ENCODE data around the gene LRIG2. TPM values are rescaled to one million over a fixed set of nuclear protein-coding genes. Genes with fewer than 3 reads are reported as not detected.

Gene LRIG2
- total and polyA plus RNA-seq, 2 of the 13 experiments (the other 11 are each of a cell fraction or from before 2014, with no cell fraction given), result 8.1 to 12.2 TPM

DNA sequence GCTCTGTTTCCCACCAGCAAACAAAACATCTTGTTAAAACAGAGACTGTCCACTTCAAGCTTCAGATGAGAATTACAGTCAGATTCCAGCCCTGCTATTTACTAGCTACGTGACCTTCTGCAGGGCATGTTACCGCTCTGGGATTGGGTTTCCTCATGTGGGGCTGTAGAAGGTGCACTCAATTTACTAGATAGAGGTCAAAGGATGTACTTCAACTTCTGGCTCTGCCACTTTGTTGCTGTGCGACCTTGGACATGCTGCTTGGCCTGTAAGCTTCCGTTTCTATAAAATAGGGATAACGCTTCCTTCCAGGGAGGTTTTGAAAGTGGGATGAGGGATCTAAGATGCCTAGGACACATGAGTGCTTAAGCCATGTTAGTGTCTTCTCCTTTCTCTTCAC is 46.0 kb upstream of the LRIG2 start (continued):
- no peak for TF ChIP-seq PRMT3 (CRISPR knock-in tag; IDR thresholded peaks at IDR 0.05; ENCODE audit: borderline replicate concordance, low read depth)
- no peak for TF ChIP-seq KLF13 (CRISPR knock-in tag; IDR thresholded peaks at IDR 0.05)
- peak; percentile 83; the same call in 1 of the 2 replicates for TF ChIP-seq TARDBP (CRISPR knock-in tag; IDR thresholded peaks at IDR 0.05)
- TF ChIP-seq ZNF3 (CRISPR knock-in tag; IDR thresholded peaks at IDR 0.05), result no peak
- TF ChIP-seq, protein P1, sequence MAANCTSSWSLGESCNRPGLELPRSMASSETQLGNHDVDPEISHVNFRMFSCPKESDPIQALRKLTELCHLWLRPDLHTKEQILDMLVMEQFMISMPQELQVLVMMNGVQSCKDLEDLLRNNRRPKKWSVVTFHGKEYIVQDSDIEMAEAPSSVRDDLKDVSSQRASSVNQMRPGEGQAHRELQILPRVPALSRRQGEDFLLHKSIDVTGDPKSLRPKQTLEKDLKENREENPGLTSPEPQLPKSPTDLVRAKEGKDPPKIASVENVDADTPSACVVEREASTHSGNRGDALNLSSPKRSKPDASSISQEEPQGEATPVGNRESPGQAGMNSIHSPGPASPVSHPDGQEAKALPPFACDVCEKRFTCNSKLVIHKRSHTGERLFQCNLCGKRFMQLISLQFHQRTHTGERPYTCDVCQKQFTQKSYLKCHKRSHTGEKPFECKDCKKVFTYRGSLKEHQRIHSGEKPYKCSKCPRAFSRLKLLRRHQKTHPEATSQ (CRISPR knock-in tag; IDR thresholded peaks at IDR 0.05; ENCODE audit: borderline replicate concordance), result 0 out of 2 replicates have a peak, but pooled peaks have one; percentile 22
- TF ChIP-seq TMF1 (CRISPR knock-in tag; IDR thresholded peaks at IDR 0.05; ENCODE audit: low read depth), result no peak
- TF ChIP-seq, protein P2, sequence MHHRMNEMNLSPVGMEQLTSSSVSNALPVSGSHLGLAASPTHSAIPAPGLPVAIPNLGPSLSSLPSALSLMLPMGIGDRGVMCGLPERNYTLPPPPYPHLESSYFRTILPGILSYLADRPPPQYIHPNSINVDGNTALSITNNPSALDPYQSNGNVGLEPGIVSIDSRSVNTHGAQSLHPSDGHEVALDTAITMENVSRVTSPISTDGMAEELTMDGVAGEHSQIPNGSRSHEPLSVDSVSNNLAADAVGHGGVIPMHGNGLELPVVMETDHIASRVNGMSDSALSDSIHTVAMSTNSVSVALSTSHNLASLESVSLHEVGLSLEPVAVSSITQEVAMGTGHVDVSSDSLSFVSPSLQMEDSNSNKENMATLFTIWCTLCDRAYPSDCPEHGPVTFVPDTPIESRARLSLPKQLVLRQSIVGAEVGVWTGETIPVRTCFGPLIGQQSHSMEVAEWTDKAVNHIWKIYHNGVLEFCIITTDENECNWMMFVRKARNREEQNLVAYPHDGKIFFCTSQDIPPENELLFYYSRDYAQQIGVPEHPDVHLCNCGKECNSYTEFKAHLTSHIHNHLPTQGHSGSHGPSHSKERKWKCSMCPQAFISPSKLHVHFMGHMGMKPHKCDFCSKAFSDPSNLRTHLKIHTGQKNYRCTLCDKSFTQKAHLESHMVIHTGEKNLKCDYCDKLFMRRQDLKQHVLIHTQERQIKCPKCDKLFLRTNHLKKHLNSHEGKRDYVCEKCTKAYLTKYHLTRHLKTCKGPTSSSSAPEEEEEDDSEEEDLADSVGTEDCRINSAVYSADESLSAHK (CRISPR knock-in tag; IDR thresholded peaks at IDR 0.05; ENCODE audit: borderline replicate concordance), result no peak
- TF ChIP-seq ATRX (CRISPR knock-in tag; IDR thresholded peaks at IDR 0.05; ENCODE audit: borderline replicate concordance), result no peak
- TF ChIP-seq ZNF501 (CRISPR knock-in tag; IDR thresholded peaks at IDR 0.05), result peak; percentile 45; the same call in 1 of the 2 replicates
- no peak for TF ChIP-seq ZNF44 (CRISPR knock-in tag; IDR thresholded peaks at IDR 0.05)
- no peak for TF ChIP-seq ZNF430 (CRISPR knock-in tag; IDR thresholded peaks at IDR 0.05)
- no peak for TF ChIP-seq ZNF274 (CRISPR knock-in tag; IDR thresholded peaks at IDR 0.05)
- TF ChIP-seq HMG20A (CRISPR knock-in tag; IDR thresholded peaks at IDR 0.05; ENCODE audit: borderline replicate concordance), result no peak
- no peak for TF ChIP-seq KLF6 (CRISPR knock-in tag; IDR thresholded peaks at IDR 0.05)
- no peak for TF ChIP-seq KDM4B (CRISPR knock-in tag; IDR thresholded peaks at IDR 0.05)
- TF ChIP-seq, protein P3, sequence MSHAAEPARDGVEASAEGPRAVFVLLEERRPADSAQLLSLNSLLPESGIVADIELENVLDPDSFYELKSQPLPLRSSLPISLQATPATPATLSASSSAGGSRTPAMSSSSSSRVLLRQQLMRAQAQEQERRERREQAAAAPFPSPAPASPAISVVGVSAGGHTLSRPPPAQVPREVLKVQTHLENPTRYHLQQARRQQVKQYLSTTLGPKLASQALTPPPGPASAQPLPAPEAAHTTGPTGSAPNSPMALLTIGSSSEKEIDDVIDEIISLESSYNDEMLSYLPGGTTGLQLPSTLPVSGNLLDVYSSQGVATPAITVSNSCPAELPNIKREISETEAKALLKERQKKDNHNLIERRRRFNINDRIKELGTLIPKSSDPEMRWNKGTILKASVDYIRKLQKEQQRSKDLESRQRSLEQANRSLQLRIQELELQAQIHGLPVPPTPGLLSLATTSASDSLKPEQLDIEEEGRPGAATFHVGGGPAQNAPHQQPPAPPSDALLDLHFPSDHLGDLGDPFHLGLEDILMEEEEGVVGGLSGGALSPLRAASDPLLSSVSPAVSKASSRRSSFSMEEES (CRISPR knock-in tag; IDR thresholded peaks at IDR 0.05), result no peak
- TF ChIP-seq RBM22 (optimal IDR thresholded peaks at IDR 0.05; ENCODE audit: low read length), result no peak
- no peak for TF ChIP-seq ZNF264 (CRISPR knock-in tag; IDR thresholded peaks at IDR 0.05)
- TF ChIP-seq ZNF629 (CRISPR knock-in tag; conservative IDR thresholded peaks at IDR 0.05), result peak; percentile 25; the same call in 1 of the 2 replicates
- TF ChIP-seq MTF2 (CRISPR knock-in tag; IDR thresholded peaks at IDR 0.05; ENCODE audit: borderline replicate concordance), result no peak
- TF ChIP-seq, protein P4, sequence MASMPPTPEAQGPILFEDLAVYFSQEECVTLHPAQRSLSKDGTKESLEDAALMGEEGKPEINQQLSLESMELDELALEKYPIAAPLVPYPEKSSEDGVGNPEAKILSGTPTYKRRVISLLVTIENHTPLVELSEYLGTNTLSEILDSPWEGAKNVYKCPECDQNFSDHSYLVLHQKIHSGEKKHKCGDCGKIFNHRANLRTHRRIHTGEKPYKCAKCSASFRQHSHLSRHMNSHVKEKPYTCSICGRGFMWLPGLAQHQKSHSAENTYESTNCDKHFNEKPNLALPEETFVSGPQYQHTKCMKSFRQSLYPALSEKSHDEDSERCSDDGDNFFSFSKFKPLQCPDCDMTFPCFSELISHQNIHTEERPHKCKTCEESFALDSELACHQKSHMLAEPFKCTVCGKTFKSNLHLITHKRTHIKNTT (CRISPR knock-in tag; IDR thresholded peaks at IDR 0.05), result no peak
- peak; percentile 55; the same call in 1 of the 2 replicates for TF ChIP-seq FOXO1 (CRISPR knock-in tag; IDR thresholded peaks at IDR 0.05)
- no peak for TF ChIP-seq XRCC5 (optimal IDR thresholded peaks at IDR 0.05; ENCODE audit: low read length)

All from HepG2 (cell line).